ENCODE results near the gene HGS. TPM values are rescaled to one million over a fixed set of nuclear protein-coding genes. Genes with fewer than 3 reads are reported as not detected.
"Not testable (repeated sequence)": the region's sequence is repeated elsewhere in the genome, so short reads cannot be mapped to it uniquely, and the experiment has no call there.

The HGS gene
- total RNA-seq, 4 donors from 2014 or later = 51.5 to 90.5 (median 66.6) TPM

DNA sequence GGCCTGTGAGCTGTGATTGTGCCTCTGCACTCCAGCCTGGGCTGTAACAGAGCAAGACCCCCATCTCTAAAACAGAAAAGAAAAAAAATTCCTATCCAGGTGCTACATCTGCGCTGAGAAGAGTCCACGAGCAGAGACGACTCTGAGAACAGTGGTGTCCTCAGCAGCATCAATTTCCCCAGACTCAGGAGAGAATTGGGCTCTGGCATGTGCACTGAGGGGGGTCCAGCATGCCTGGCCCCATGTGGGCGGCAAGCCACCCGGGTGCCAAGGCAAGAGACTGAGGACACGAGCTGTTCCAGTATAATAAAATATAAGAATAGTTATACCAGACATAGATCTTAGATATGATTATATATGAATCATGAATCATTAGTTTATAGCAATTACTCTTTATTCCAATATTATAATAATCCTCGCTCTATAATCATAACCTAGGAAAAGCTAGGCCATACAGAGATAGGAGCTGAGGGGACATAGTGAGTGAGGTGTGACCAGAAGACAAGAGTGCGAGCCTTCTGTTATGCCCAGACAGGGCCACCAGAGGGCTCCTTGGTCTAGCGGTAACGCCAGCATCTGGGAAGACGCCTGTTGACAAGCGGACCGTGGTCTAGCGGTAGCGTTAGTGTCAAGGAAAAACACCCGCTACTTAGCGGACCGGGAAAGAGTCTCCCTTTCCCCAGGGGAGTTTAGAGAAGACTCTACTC is 8.1 kb upstream of the HGS start:
- H3K9me3 ChIP-seq, H3K27me3 ChIP-seq, H3K4me3 ChIP-seq, H3K4me1 ChIP-seq, ATAC-seq, H3K27ac ChIP-seq: not testable (repeated sequence)
- H3K36me3 ChIP-seq = peaks cover 0 to 57% of the 10 kb centered on the region in 2 donors
- WGBS, 2 donors (ENCODE audit: low coverage in 1 of 2) = 35 to 37% methylated on average over 5 to 11 of the region's 18 CpGs
- TF ChIP-seq CTCF (IDR thresholded peaks at IDR 0.05) = peak in 3 of 4 experiments; percentile 62 to 67 (median 62)

GRCh38 chr17:81676906-81677305 is 6.9 kb upstream of the HGS start:
- H3K27ac ChIP-seq = no peak overlapping the region
- TF ChIP-seq POLR2A (IDR thresholded peaks at IDR 0.05) = no peak
- no peak for TF ChIP-seq CTCF (IDR thresholded peaks at IDR 0.05)
- no peak for TF ChIP-seq POLR2AphosphoS5 (IDR thresholded peaks at IDR 0.05)
- no peak for TF ChIP-seq EP300 (IDR thresholded peaks at IDR 0.05)
- no peaks in the 10 kb centered on the region for H3K27me3 ChIP-seq
- WGBS, 2 donors (ENCODE audit: low coverage in 1 of 2) = 80 to 86% methylated on average over 1 to 4 of the region's 17 CpGs
- no peaks in the 10 kb centered on the region for H3K9me3 ChIP-seq
- ATAC-seq = no peak
- no peak overlapping the region for H3K4me3 ChIP-seq
- H3K4me1 ChIP-seq = peaks cover 0 to 6% (median 2%) of the 10 kb centered on the region in 3 donors
- H3K36me3 ChIP-seq = peaks cover 0 to 57% of the 10 kb centered on the region in 2 donors

GRCh38 chr17:81680150-81680549 is 3.7 kb upstream of the HGS start:
- no peaks in the 10 kb centered on the region for H3K9me3 ChIP-seq
- 79 to 80% methylated on average over 1 to 11 of the region's 11 CpGs for WGBS, 2 donors (ENCODE audit: low coverage in 1 of 2)
- no peak overlapping the region for H3K4me3 ChIP-seq
- H3K4me1 ChIP-seq = peaks cover 0 to 30% (median 19%) of the 10 kb centered on the region in 3 donors
- no peak for ATAC-seq
- TF ChIP-seq POLR2AphosphoS5 (IDR thresholded peaks at IDR 0.05) = no peak
- TF ChIP-seq CTCF (IDR thresholded peaks at IDR 0.05) = no peak
- TF ChIP-seq POLR2A (IDR thresholded peaks at IDR 0.05) = no peak
- no peak for TF ChIP-seq EP300 (IDR thresholded peaks at IDR 0.05)
- no peak overlapping the region for H3K27ac ChIP-seq
- no peaks in the 10 kb centered on the region for H3K27me3 ChIP-seq
- H3K36me3 ChIP-seq = peaks cover 0 to 29% of the 10 kb centered on the region in 2 donors

DNA sequence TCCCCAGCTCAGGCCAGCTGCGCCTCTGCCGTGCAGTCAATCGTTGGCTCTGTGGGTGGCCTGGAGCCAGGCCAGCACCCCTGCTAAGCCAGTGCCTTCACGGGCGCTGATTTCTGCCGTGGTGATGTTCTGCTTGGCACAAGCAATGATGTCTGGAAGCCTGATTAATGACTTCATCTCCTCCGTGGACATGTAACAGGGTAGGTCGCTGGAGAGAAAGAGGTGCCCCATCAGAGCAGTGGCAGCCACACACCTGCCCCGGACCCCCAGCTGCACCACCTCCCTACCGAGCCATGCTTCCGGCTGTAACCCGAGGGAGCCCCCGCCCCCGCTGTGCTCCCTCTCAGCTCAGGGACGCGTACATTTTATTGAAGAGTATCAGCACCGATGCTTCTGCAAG is 2.1 kb upstream of the HGS start:
- Histone ChIP-seq H3K36me3 (peaks cover 0 to 40% of the 10 kb centered on the region in 2 donors), H3K27me3 (no peaks in the 10 kb centered on the region), H3K4me3 (no peak overlapping the region), H3K4me1 (peaks cover 0 to 45% (median 24%) of the 10 kb centered on the region in 3 donors), H3K9me3 (no peaks in the 10 kb centered on the region), H3K27ac (no peak overlapping the region)
- 78% methylated on average over 8 of the region's 17 CpGs; no CpG with 5 or more reads in 1 of the 2 donors for WGBS, 2 donors (ENCODE audit: low coverage in 1 of 2)
- no peak for ATAC-seq
- TF ChIP-seq POLR2AphosphoS5 (IDR thresholded peaks at IDR 0.05) (no peak), CTCF (IDR thresholded peaks at IDR 0.05) (no peak), POLR2A (IDR thresholded peaks at IDR 0.05) (no peak), EP300 (IDR thresholded peaks at IDR 0.05) (no peak)

DNA sequence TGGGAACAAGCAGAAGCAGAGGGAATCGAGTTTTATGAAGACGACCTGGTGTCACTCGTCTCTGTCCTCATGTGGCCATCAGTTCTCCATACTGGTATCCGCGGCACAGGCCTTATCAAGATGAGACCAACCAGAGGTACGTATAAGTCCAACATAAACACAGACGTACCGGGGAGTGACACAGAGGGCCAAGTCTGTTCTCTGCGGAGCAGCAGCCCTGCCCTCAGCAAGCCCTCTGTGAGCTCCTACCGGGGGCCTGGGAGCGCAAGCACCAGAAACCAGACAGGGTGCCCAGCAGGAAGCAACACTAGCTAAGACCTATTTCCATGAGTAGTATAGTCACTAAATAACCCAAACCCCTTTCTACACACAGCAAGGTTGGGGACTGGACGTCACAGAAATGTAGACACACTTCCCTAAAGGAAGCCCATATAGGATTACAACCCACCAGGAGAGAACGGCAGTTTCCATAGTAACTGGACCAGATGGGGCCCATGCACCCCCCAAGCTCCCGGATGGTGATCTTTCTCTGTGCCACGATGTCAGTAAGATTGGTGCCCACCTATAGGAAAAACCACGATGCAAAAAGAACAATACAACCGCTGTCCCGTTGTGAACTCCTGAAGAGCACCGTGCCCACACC is 1.1 kb upstream of the HGS start:
- H3K4me3 ChIP-seq = peak overlapping the region; percentile 88 to 95
- no peaks in the 10 kb centered on the region for H3K9me3 ChIP-seq
- ATAC-seq = no peak
- TF ChIP-seq POLR2A (IDR thresholded peaks at IDR 0.05) = no peak
- no peak for TF ChIP-seq CTCF (IDR thresholded peaks at IDR 0.05)
- TF ChIP-seq EP300 (IDR thresholded peaks at IDR 0.05) = no peak
- TF ChIP-seq POLR2AphosphoS5 (IDR thresholded peaks at IDR 0.05) = no peak
- H3K27ac ChIP-seq = peak overlapping the region in 3 of 4 donors; percentile 87 to 88 (median 88)
- H3K4me1 ChIP-seq = peaks cover 0 to 52% (median 24%) of the 10 kb centered on the region in 3 donors
- H3K36me3 ChIP-seq = peaks cover 0 to 50% of the 10 kb centered on the region in 2 donors
- H3K27me3 ChIP-seq = no peaks in the 10 kb centered on the region
- WGBS, 2 donors (ENCODE audit: low coverage in 1 of 2) = 0 to 22% methylated on average over 3 to 10 of the region's 19 CpGs

All from gastroesophageal sphincter (tissue), 4 donors.